ENCODE measurements around the gene PPP1R18. TPM values are rescaled to one million over a fixed set of nuclear protein-coding genes. Genes with fewer than 3 reads are reported as not detected.

PPP1R18 gene
- total and polyA plus RNA-seq, 9 of the 15 experiments (the other 6 are each of a cell fraction or from before 2014, with no cell fraction given): 12.0 to 99.2 (median 42.6) TPM

DNA sequence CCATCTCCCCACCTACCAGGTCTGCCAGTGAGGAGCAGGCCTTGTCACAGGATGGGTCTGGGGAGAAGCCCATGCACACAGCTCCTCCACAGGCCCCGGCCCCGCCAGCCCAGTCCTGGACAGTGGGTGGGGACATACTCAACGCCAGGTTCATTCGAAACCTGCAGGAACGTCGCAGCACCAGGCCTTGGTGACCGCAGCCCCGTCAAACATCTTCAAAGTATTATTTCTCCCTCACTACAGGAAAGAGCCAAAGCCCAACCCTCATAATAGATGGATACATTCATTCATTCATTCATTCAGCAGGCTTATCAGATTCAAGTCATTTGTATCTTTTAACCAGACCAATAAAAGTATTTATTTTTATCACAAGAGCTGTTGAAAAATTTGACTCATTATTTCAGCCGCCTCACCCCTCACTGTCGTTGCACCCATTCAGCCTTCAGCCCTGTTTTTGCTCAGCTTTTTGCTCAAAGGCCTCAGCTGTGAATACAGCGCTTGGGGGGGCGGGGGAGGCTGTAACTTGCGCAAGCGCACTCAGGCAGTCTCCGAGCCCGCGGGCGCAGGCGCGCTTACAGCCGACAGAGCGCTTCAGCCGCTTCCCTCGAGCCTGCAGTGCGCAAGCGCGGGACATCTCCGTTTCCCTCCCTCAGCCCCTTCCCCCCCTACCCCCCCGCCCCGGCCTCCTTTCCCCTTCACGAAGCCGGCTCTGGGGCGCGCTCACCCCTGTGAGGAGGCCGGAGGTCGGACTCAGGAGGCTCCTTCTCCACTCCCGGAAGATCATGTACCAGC is 39.8 kb downstream of the PPP1R18 start, which contains the start of gene C6orf136 (continued):
- TF ChIP-seq, protein P1, sequence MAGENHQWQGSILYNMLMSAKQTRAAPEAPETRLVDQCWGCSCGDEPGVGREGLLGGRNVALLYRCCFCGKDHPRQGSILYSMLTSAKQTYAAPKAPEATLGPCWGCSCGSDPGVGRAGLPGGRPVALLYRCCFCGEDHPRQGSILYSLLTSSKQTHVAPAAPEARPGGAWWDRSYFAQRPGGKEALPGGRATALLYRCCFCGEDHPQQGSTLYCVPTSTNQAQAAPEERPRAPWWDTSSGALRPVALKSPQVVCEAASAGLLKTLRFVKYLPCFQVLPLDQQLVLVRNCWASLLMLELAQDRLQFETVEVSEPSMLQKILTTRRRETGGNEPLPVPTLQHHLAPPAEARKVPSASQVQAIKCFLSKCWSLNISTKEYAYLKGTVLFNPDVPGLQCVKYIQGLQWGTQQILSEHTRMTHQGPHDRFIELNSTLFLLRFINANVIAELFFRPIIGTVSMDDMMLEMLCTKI (IDR thresholded peaks at IDR 0.05; ENCODE audit: partially characterized antibody): no peak
- TF ChIP-seq ZNF644 (tag; IDR thresholded peaks at IDR 0.05; ENCODE audit: low read depth) (no peak), PTRF (tag; IDR thresholded peaks at IDR 0.05) (no peak), ILF3 (IDR thresholded peaks at IDR 0.05; ENCODE audit: borderline replicate concordance) (peak; percentile 26; the same call in 1 of the 2 replicates), SMAD3 (CRISPR knock-in tag; conservative IDR thresholded peaks at IDR 0.05) (0 out of 2 replicates have a peak, but pooled peaks have one; percentile 17), CEBPB (tag; IDR thresholded peaks at IDR 0.05) (peak; percentile 85), ZNF324 (CRISPR knock-in tag; IDR thresholded peaks at IDR 0.05) (no peak), RBM39 (optimal IDR thresholded peaks at IDR 0.05; ENCODE audit: low read depth, low read length) (no peak), TAF1 (IDR thresholded peaks at IDR 0.05; ENCODE audit: control insufficient read depth, extremely low read depth, insufficient read depth, low read length, severe bottlenecking) (peak; percentile 63), NCOA1 (IDR thresholded peaks at IDR 0.05; ENCODE audit: low read depth) (no peak), HMGN3 (IDR thresholded peaks at IDR 0.05; ENCODE audit: borderline replicate concordance, extremely low read depth, insufficient read length, low read depth, low read length) (no peak)
- TF ChIP-seq, protein P2, sequence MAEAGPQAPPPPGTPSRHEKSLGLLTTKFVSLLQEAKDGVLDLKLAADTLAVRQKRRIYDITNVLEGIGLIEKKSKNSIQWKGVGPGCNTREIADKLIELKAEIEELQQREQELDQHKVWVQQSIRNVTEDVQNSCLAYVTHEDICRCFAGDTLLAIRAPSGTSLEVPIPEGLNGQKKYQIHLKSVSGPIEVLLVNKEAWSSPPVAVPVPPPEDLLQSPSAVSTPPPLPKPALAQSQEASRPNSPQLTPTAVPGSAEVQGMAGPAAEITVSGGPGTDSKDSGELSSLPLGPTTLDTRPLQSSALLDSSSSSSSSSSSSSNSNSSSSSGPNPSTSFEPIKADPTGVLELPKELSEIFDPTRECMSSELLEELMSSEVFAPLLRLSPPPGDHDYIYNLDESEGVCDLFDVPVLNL (CRISPR knock-in tag; IDR thresholded peaks at IDR 0.05; ENCODE audit: low read depth): no peak
- TF ChIP-seq, protein P3, sequence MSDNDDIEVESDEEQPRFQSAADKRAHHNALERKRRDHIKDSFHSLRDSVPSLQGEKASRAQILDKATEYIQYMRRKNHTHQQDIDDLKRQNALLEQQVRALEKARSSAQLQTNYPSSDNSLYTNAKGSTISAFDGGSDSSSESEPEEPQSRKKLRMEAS (CRISPR knock-in tag; IDR thresholded peaks at IDR 0.05): no peak
- TF ChIP-seq, protein P4, sequence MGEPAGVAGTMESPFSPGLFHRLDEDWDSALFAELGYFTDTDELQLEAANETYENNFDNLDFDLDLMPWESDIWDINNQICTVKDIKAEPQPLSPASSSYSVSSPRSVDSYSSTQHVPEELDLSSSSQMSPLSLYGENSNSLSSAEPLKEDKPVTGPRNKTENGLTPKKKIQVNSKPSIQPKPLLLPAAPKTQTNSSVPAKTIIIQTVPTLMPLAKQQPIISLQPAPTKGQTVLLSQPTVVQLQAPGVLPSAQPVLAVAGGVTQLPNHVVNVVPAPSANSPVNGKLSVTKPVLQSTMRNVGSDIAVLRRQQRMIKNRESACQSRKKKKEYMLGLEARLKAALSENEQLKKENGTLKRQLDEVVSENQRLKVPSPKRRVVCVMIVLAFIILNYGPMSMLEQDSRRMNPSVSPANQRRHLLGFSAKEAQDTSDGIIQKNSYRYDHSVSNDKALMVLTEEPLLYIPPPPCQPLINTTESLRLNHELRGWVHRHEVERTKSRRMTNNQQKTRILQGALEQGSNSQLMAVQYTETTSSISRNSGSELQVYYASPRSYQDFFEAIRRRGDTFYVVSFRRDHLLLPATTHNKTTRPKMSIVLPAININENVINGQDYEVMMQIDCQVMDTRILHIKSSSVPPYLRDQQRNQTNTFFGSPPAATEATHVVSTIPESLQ (CRISPR knock-in tag; IDR thresholded peaks at IDR 0.05): 0 out of 2 replicates have a peak, but pooled peaks have one; percentile 84
- TF ChIP-seq, protein P5, sequence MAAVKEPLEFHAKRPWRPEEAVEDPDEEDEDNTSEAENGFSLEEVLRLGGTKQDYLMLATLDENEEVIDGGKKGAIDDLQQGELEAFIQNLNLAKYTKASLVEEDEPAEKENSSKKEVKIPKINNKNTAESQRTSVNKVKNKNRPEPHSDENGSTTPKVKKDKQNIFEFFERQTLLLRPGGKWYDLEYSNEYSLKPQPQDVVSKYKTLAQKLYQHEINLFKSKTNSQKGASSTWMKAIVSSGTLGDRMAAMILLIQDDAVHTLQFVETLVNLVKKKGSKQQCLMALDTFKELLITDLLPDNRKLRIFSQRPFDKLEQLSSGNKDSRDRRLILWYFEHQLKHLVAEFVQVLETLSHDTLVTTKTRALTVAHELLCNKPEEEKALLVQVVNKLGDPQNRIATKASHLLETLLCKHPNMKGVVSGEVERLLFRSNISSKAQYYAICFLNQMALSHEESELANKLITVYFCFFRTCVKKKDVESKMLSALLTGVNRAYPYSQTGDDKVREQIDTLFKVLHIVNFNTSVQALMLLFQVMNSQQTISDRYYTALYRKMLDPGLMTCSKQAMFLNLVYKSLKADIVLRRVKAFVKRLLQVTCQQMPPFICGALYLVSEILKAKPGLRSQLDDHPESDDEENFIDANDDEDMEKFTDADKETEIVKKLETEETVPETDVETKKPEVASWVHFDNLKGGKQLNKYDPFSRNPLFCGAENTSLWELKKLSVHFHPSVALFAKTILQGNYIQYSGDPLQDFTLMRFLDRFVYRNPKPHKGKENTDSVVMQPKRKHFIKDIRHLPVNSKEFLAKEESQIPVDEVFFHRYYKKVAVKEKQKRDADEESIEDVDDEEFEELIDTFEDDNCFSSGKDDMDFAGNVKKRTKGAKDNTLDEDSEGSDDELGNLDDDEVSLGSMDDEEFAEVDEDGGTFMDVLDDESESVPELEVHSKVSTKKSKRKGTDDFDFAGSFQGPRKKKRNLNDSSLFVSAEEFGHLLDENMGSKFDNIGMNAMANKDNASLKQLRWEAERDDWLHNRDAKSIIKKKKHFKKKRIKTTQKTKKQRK (IDR thresholded peaks at IDR 0.05; ENCODE audit: borderline replicate concordance, low read depth, low read length): no peak
- TF ChIP-seq, protein P6, sequence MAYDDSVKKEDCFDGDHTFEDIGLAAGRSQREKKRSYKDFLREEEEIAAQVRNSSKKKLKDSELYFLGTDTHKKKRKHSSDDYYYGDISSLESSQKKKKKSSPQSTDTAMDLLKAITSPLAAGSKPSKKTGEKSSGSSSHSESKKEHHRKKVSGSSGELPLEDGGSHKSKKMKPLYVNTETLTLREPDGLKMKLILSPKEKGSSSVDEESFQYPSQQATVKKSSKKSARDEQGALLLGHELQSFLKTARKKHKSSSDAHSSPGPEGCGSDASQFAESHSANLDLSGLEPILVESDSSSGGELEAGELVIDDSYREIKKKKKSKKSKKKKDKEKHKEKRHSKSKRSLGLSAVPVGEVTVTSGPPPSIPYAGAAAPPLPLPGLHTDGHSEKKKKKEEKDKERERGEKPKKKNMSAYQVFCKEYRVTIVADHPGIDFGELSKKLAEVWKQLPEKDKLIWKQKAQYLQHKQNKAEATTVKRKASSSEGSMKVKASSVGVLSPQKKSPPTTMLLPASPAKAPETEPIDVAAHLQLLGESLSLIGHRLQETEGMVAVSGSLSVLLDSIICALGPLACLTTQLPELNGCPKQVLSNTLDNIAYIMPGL (CRISPR knock-in tag; IDR thresholded peaks at IDR 0.05): 0 out of 2 replicates have a peak, but pooled peaks have one; percentile 31
